Measurements from ENCODE around the gene VMP1.
A peak's percentile ranks its signal among the peaks of the same experiment; 100 is the strongest.
"Not testable (repeated sequence)": the region's sequence is repeated elsewhere in the genome, so short reads cannot be mapped to it uniquely, and the experiment has no call there.

Gene VMP1

GRCh38 chr17:59712862-59713261 lies 5.4 kb downstream of the VMP1 start:
- no peak for DNase-seq

- DNase-seq: no peak
These were observed 6.8 kb downstream of the VMP1 start for GRCh38 chr17:59714255-59714654.

GRCh38 chr17:59716427-59716826 lies 9.0 kb downstream of the VMP1 start:
- DNase-seq: no peak

GRCh38 chr17:59719526-59719925 lies 12.1 kb downstream of the VMP1 start:
- DNase-seq: no peak

GRCh38 chr17:59722623-59723022 lies 15.2 kb downstream of the VMP1 start:
- DNase-seq: no peak

GRCh38 chr17:59723041-59723440 lies 15.6 kb downstream of the VMP1 start:
- DNase-seq: no peak

- no peak for DNase-seq
These were observed 16.2 kb downstream of the VMP1 start for GRCh38 chr17:59723607-59724006.

GRCh38 chr17:59725691-59726090 lies 18.2 kb downstream of the VMP1 start:
- DNase-seq: no peak

- DNase-seq: no peak
These were observed 20.5 kb downstream of the VMP1 start for GRCh38 chr17:59727817-59728533.

- no peak for DNase-seq
These were observed 22.9 kb downstream of the VMP1 start for GRCh38 chr17:59730268-59730834.

GRCh38 chr17:59733697-59734096 lies 26.2 kb downstream of the VMP1 start:
- DNase-seq: no peak

GRCh38 chr17:59734226-59734625 lies 26.8 kb downstream of the VMP1 start:
- no peak for DNase-seq

- no peak for DNase-seq
These were observed 29.9 kb downstream of the VMP1 start for GRCh38 chr17:59737324-59737723.

GRCh38 chr17:59743842-59744241 lies 36.4 kb downstream of the VMP1 start:
- DNase-seq: no peak

- DNase-seq: no peak
These were observed 37.6 kb downstream of the VMP1 start for GRCh38 chr17:59745040-59745439.

GRCh38 chr17:59746849-59747445 lies 39.5 kb downstream of the VMP1 start:
- peak; percentile 59 for DNase-seq

- DNase-seq: no peak
These were observed 41.1 kb downstream of the VMP1 start for GRCh38 chr17:59748591-59748990.

- DNase-seq: peak; percentile 21
These were observed 44.5 kb downstream of the VMP1 start for GRCh38 chr17:59751955-59752413.

GRCh38 chr17:59752446-59752845 lies 45.0 kb downstream of the VMP1 start:
- no peak for DNase-seq

GRCh38 chr17:59752922-59753321 lies 45.5 kb downstream of the VMP1 start:
- DNase-seq: no peak

GRCh38 chr17:59753522-59754467 lies 46.3 kb downstream of the VMP1 start:
- peak; percentile 88 for DNase-seq

GRCh38 chr17:59754552-59754951 lies 47.1 kb downstream of the VMP1 start:
- peak; percentile 29 for DNase-seq

- DNase-seq: not testable (repeated sequence)
These were observed 47.6 kb downstream of the VMP1 start for GRCh38 chr17:59755069-59755468.

Data from CD4-positive, alpha-beta T cell treated with Interleukin-10 for 1 hour (primary cell).